Activated T-cell treated with anti-CD3 and anti-CD28 coated beads, Interleukin-2, amount 50 U/mL, for 24 hours (primary cell): Measurements from ENCODE around the gene ARAP3.

Experiments used
- DNase-seq: peaks from one replicate; pipeline ENCODE4 v3.0.0-alpha.2; 2020
- H3K27ac Mint-ChIP-seq: 2 replicates; pipeline ENCODE4 v1.8.0; 2020; ENCODE audit warnings: mild to moderate bottlenecking, mixed read lengths
- H3K27me3 Mint-ChIP-seq: 2 replicates; pipeline ENCODE4 v1.8.0; 2020; ENCODE audit warnings: mixed read lengths
- H3K36me3 Mint-ChIP-seq: 2 replicates; pipeline ENCODE4 v1.8.0; 2020; ENCODE audit warnings: low read depth, mixed read lengths
- H3K4me1 Mint-ChIP-seq: 2 replicates; pipeline ENCODE4 v1.8.0; 2020; ENCODE audit warnings: low read depth, mixed read lengths
- H3K4me3 Mint-ChIP-seq: 2 replicates; pipeline ENCODE4 v1.8.0; 2020; ENCODE audit warnings: mild to moderate bottlenecking, moderate library complexity, mixed read lengths
- H3K9me3 Mint-ChIP-seq: 2 replicates; pipeline ENCODE4 v1.8.0; 2020; ENCODE audit warnings: mixed read lengths

Gene ARAP3

GRCh38 chr5:141633871-141634561 lies 48.0 kb downstream of the ARAP3 start:
- DNase-seq: no peak
- Mint-ChIP-seq H3K27ac (peak overlapping the region; percentile 27), H3K4me1 (peaks cover 43% of the 10 kb centered on the region), H3K36me3 (peaks cover 84% of the 10 kb centered on the region), H3K27me3 (no peaks in the 10 kb centered on the region), H3K4me3 (peak overlapping the region; percentile 6), H3K9me3 (no peaks in the 10 kb centered on the region)

DNA sequence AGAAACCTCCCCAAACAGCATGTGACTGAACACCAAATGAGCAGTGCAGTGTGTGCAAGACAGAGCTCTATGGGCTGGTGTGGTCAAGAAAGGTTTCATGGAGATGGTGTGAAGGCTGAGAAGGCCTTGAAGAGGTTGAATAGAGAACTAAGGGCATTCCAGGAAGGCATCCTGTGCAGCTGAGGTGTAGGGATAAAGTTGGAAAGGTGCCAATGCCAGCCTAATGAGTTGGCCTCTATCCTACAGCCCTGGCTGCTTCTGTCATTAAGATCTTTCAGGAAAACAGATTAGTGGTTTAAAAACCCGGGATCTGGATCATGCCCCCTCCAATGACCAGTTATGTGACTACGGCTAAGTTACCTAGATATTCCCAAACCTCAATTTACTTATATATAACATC lies 49.4 kb downstream of the ARAP3 start:
- peaks cover 85% of the 10 kb centered on the region for H3K36me3 Mint-ChIP-seq
- H3K27me3 Mint-ChIP-seq: no peaks in the 10 kb centered on the region
- no peaks in the 10 kb centered on the region for H3K9me3 Mint-ChIP-seq
- H3K4me3 Mint-ChIP-seq: no peak overlapping the region
- no peak for DNase-seq
- H3K4me1 Mint-ChIP-seq: peaks cover 34% of the 10 kb centered on the region
- no peak overlapping the region for H3K27ac Mint-ChIP-seq

- DNase-seq: no peak
- no peak overlapping the region for H3K4me3 Mint-ChIP-seq
- no peaks in the 10 kb centered on the region for H3K27me3 Mint-ChIP-seq
- H3K27ac Mint-ChIP-seq: no peak overlapping the region
- no peaks in the 10 kb centered on the region for H3K9me3 Mint-ChIP-seq
- H3K36me3 Mint-ChIP-seq: peaks cover 91% of the 10 kb centered on the region
- peaks cover 28% of the 10 kb centered on the region for H3K4me1 Mint-ChIP-seq
Observed at GRCh38 chr5:141630570-141631140, 51.4 kb downstream of the ARAP3 start.

DNA sequence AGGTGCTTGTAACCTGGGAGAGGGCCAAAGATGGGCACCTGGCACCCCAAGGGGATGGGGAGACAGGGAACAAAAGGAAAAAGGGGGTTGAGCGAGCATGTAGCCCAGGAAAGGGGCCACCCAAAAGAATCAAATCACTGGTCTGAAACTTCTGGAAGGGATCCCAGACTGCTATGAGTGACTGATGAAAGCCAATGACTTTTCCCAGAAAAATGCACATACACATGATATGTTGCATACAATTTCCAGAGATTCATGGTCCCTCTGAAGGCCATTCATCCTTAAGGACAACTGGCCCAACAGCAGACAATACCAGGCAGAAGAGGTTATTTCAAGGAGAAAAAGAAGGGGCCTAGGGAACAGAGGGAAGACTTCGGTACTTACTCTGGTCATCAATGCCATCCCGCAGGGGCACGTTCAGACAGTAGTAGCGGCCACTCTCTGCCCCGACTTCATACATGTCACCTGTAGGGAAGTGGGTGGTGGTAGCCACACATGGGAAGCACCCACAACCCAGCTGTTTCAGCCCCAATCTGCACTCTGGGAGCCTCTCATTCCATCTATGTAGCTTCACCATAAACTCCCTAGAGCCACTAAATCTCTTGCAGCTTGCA lies 53.7 kb downstream of the ARAP3 start:
- Mint-ChIP-seq H3K9me3 (no peaks in the 10 kb centered on the region), H3K27ac (peak overlapping the region; percentile 41), H3K36me3 (peaks cover 95% of the 10 kb centered on the region), H3K27me3 (no peaks in the 10 kb centered on the region), H3K4me1 (peaks cover 16% of the 10 kb centered on the region), H3K4me3 (no peak overlapping the region)
- no peak for DNase-seq

- Mint-ChIP-seq H3K27ac (peak overlapping the region; percentile 88), H3K36me3 (peaks cover 93% of the 10 kb centered on the region), H3K27me3 (no peaks in the 10 kb centered on the region), H3K9me3 (no peaks in the 10 kb centered on the region), H3K4me3 (no peak overlapping the region), H3K4me1 (peaks cover 35% of the 10 kb centered on the region)
- no peak for DNase-seq
Observed at GRCh38 chr5:141623611-141624010, 58.4 kb downstream of the ARAP3 start.

DNA sequence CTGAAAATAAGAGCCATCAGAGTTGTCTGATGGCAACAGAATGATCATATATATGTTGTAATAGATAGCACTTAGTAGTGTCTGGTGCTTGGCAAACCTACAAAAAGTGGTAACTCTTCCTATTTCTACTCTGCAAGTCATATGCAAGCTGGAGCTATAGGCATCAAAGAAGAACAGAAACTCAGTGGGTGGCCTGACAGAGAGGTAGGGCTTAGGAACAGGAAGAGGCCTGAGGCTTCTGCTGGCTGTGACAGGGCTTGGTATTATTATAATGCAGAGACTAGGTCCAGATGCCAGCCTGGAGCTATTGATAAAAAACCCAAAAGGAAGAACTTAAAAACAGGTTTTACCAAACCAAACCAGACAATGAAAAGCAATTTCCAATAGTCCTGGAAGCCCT lies 58.8 kb downstream of the ARAP3 start:
- peaks cover 92% of the 10 kb centered on the region for H3K36me3 Mint-ChIP-seq
- no peaks in the 10 kb centered on the region for H3K9me3 Mint-ChIP-seq
- no peaks in the 10 kb centered on the region for H3K27me3 Mint-ChIP-seq
- H3K27ac Mint-ChIP-seq: peak overlapping the region; percentile 88
- DNase-seq: no peak
- peaks cover 35% of the 10 kb centered on the region for H3K4me1 Mint-ChIP-seq
- H3K4me3 Mint-ChIP-seq: no peak overlapping the region

DNA sequence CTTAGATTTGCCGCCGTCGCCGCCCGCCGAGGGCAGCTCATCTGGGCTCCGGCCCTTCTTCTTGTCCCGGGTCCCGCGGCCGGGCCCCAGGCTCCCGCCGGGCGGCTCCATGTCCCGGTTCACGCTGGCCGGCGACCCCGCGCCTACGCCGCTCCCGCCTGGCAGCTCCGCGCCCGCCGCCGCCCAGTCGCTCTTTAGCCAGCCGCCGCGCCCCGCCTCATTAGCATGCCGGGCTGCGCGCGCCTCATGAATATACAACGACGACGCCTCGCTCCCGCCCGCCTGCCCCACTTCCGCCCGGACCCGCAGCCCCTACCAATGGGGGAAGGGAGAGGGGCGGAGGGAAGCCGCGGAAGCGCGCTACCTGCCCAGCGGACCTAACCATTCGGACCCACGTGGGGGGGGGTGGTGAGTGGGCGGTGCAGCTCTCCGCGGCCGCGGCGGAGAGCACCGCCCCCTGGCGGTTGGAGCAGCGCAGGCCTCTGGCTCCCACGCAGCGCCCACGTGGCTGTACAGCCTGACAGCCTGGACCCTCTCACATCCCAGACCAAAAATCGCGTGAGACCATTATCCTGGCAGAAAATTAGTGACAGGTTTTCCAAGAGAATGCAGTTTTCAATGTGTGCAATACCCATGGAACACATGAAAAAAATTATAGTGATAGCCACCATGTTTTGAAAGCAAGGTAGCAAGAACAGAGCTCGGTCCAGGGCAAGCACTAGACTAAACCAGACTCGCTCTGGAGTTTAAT lies 63.1 kb downstream of the ARAP3 start, which contains the start of gene DIAPH1:
DIAPH1 (minus strand) TSS at position 197 of the 751 bp plus-strand sequence; CDS start at position 111, 86 bp downstream.
- H3K27me3 Mint-ChIP-seq: no peaks in the 10 kb centered on the region
- peaks cover 87% of the 10 kb centered on the region for H3K36me3 Mint-ChIP-seq
- H3K9me3 Mint-ChIP-seq: no peaks in the 10 kb centered on the region
- H3K27ac Mint-ChIP-seq: peak within 1 kb of the TSS; percentile 97
- peak; percentile 99 for DNase-seq
- peak within 1 kb of the TSS; percentile 91 for H3K4me3 Mint-ChIP-seq
- peaks cover 64% of the 10 kb centered on the region for H3K4me1 Mint-ChIP-seq

GRCh38 chr5:141618030-141618803 lies 63.8 kb downstream of the ARAP3 start:
- Mint-ChIP-seq H3K9me3 (no peaks in the 10 kb centered on the region), H3K27me3 (no peaks in the 10 kb centered on the region), H3K27ac (peak overlapping the region; percentile 97), H3K4me3 (peak overlapping the region; percentile 91), H3K4me1 (peaks cover 63% of the 10 kb centered on the region), H3K36me3 (peaks cover 85% of the 10 kb centered on the region)
- DNase-seq: peak; percentile 75

DNA sequence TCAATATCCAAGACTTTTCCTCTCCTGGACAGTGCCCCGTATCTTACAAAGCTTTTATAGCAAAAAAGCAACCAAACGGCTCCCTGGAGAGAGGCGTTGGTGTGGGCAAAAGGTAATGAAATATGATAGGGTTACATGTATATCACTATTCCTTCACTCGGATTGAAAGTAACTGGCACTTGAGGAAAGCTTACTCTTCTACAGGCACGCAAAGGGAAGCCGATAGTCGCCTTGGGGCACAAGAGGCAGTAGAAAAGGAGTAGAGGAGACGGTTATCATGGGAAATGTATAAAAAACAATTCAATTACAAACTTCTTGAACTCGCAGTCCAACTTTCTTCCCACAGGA lies 64.4 kb downstream of the ARAP3 start:
- Mint-ChIP-seq H3K4me3 (peak overlapping the region; percentile 91), H3K9me3 (no peaks in the 10 kb centered on the region), H3K27me3 (no peaks in the 10 kb centered on the region), H3K36me3 (peaks cover 85% of the 10 kb centered on the region), H3K4me1 (peaks cover 63% of the 10 kb centered on the region), H3K27ac (peak overlapping the region; percentile 97)
- no peak for DNase-seq

GRCh38 chr5:141617128-141617527 lies 64.9 kb downstream of the ARAP3 start:
- Mint-ChIP-seq H3K4me1 (peaks cover 66% of the 10 kb centered on the region), H3K4me3 (peak overlapping the region; percentile 91), H3K27ac (peak overlapping the region; percentile 97), H3K27me3 (no peaks in the 10 kb centered on the region), H3K9me3 (no peaks in the 10 kb centered on the region), H3K36me3 (peaks cover 84% of the 10 kb centered on the region)
- no peak for DNase-seq

DNA sequence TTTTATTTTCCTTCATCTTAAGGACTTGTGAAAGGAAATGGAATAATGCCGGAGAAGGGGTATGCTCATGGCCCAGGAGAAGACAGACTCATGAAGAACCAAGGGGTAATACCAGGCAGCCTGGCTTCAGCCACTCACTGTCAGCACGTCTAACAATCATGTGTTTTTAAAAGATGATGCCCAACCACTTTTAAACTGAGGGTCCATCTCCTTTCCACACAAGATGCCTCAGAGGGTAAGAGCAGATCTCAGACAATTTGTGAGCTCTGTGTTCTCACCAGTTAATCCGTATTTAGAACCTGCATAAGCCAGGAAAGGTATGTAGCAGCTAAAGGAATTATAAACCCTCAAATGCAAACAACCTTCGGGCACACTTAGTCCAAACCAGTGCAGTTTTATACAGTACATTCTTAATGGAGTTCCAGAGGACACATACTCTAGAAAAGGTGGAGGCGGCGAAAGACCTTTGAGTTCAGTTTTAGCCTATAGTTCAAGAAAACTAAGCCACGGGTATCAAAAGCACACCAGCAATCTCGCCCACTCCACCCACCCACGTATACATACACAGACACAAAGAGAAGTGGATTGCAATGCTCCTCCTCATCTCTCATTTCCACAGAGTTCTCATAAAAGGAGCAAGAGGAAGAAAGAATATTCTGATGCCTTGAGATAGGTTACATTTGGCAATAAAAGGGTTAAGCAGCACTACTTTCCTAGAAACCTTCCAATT lies 65.9 kb downstream of the ARAP3 start:
- H3K9me3 Mint-ChIP-seq: no peaks in the 10 kb centered on the region
- peaks cover 82% of the 10 kb centered on the region for H3K36me3 Mint-ChIP-seq
- DNase-seq: no peak
- peak overlapping the region; percentile 97 for H3K27ac Mint-ChIP-seq
- H3K4me1 Mint-ChIP-seq: peaks cover 69% of the 10 kb centered on the region
- peak overlapping the region; percentile 91 for H3K4me3 Mint-ChIP-seq
- H3K27me3 Mint-ChIP-seq: no peaks in the 10 kb centered on the region

- Mint-ChIP-seq H3K4me1 (peaks cover 78% of the 10 kb centered on the region), H3K4me3 (no peak overlapping the region), H3K9me3 (no peaks in the 10 kb centered on the region), H3K36me3 (peaks cover 83% of the 10 kb centered on the region), H3K27me3 (no peaks in the 10 kb centered on the region), H3K27ac (peak overlapping the region; percentile 69)
- DNase-seq: no peak
Observed at GRCh38 chr5:141613344-141613743, 68.7 kb downstream of the ARAP3 start.

GRCh38 chr5:141611289-141611688 lies 70.7 kb downstream of the ARAP3 start:
- Mint-ChIP-seq H3K27ac (peak overlapping the region; percentile 96), H3K27me3 (no peaks in the 10 kb centered on the region), H3K4me3 (no peak overlapping the region), H3K4me1 (peaks cover 86% of the 10 kb centered on the region), H3K9me3 (no peaks in the 10 kb centered on the region), H3K36me3 (peaks cover 74% of the 10 kb centered on the region)
- DNase-seq: no peak
